HG03097 (cell line): Measurements from ENCODE around the gene DYNLRB1.
A peak's percentile ranks its signal among the peaks of the same experiment; 100 is the strongest.
"Not testable (repeated sequence)": the region's sequence is repeated elsewhere in the genome, so short reads cannot be mapped to it uniquely, and the experiment has no call there.

Source experiments
- ATAC-seq: cut with Tn5 transposase; IDR thresholded peaks from one replicate; pipeline ENCODE4 v1.9.1; 2021; ENCODE audit not compliant: unreplicated experiment, low FRiP score

DYNLRB1 gene

GRCh38 chr20:34510575-34510974 lies 5.6 kb upstream of the DYNLRB1 start:
- ATAC-seq: no peak

GRCh38 chr20:34511891-34512265 lies 4.3 kb upstream of the DYNLRB1 start:
- ATAC-seq: no peak

GRCh38 chr20:34512266-34512954 lies 3.8 kb upstream of the DYNLRB1 start:
- no peak for ATAC-seq

GRCh38 chr20:34512955-34513419 lies 3.2 kb upstream of the DYNLRB1 start:
- no peak for ATAC-seq

- ATAC-seq: not testable (repeated sequence)
Observed at GRCh38 chr20:34514034-34514433, 2.2 kb upstream of the DYNLRB1 start.

GRCh38 chr20:34514897-34515483 lies 1.2 kb upstream of the DYNLRB1 start:
- ATAC-seq: no peak

- peak; percentile 36 for ATAC-seq
Observed at GRCh38 chr20:34515484-34516246, 557 bp upstream of the DYNLRB1 start.

GRCh38 chr20:34517114-34517505 lies 888 bp downstream of the DYNLRB1 start:
- no peak for ATAC-seq

- not testable (repeated sequence) for ATAC-seq
Observed at GRCh38 chr20:34518863-34519262, 2.6 kb downstream of the DYNLRB1 start.

- not testable (repeated sequence) for ATAC-seq
Observed at GRCh38 chr20:34519841-34520240, 3.6 kb downstream of the DYNLRB1 start.

- ATAC-seq: no peak
Observed at GRCh38 chr20:34522969-34523871, 7.0 kb downstream of the DYNLRB1 start.

GRCh38 chr20:34524426-34524825 lies 8.2 kb downstream of the DYNLRB1 start:
- no peak for ATAC-seq

- no peak for ATAC-seq
Observed at GRCh38 chr20:34525342-34525708, 9.1 kb downstream of the DYNLRB1 start.

- ATAC-seq: no peak
Observed at GRCh38 chr20:34525709-34526416, 9.6 kb downstream of the DYNLRB1 start.

GRCh38 chr20:34526466-34526865 lies 10.2 kb downstream of the DYNLRB1 start:
- no peak for ATAC-seq

- no peak for ATAC-seq
Observed at GRCh38 chr20:34527016-34527415, 10.8 kb downstream of the DYNLRB1 start.

GRCh38 chr20:34528921-34529297 lies 12.7 kb downstream of the DYNLRB1 start:
- ATAC-seq: no peak

GRCh38 chr20:34529742-34530141 lies 13.5 kb downstream of the DYNLRB1 start:
- no peak for ATAC-seq

- no peak for ATAC-seq
Observed at GRCh38 chr20:34530342-34530741, 14.1 kb downstream of the DYNLRB1 start.

GRCh38 chr20:34531608-34532265 lies 15.5 kb downstream of the DYNLRB1 start:
- ATAC-seq: no peak
